Measurements from ENCODE around the gene SMIM28. TPM values are rescaled to one million over a fixed set of nuclear protein-coding genes. Genes with fewer than 3 reads are reported as not detected.

Gene SMIM28
- total and polyA plus RNA-seq, 2 donors (not counting 1 experiment from before 2014, with no cell fraction given) = not detected

GRCh38 chr6:138383776-138384175 is 6.1 kb downstream of the SMIM28 start:
- Histone ChIP-seq H3K4me1 (ENCODE audit: control insufficient read depth, extremely low read depth, insufficient read depth, low read length) (no peaks in the 10 kb centered on the region), H3K9ac (ENCODE audit: insufficient read depth, low read length) (no peak overlapping the region), H3K79me2 (ENCODE audit: control insufficient read depth, insufficient read depth, low read length) (no peaks in the 10 kb centered on the region), H3K27me3 (ENCODE audit: control insufficient read depth, insufficient read depth, low read length) (no peaks in the 10 kb centered on the region), H3K36me3 (ENCODE audit: control insufficient read depth, insufficient read depth, low read length) (no peaks in the 10 kb centered on the region), H3K4me2 (ENCODE audit: extremely low read depth, insufficient read depth, low read length) (no peak overlapping the region), H4K20me1 (ENCODE audit: control insufficient read depth, extremely low read depth, insufficient read depth, low read length) (no peaks in the 10 kb centered on the region), H2AFZ (ENCODE audit: low read length) (no peak overlapping the region), H3K9me3 (ENCODE audit: control insufficient read depth, insufficient read depth, low read depth, low read length) (no peaks in the 10 kb centered on the region), H3K4me3 (replicated peaks in 1 of 4; ENCODE audit: control extremely low read depth in 1 of 4, insufficient read depth in 1 of 4, low read depth in 3 of 4, low read length in 4 of 4) (no peak overlapping the region), H3K27ac (ENCODE audit: insufficient read depth, low read length) (no peak overlapping the region)
- TF ChIP-seq CTCF (conservative IDR thresholded peaks at IDR 0.05 in 1 of 2, IDR thresholded peaks at IDR 0.05 in 1 of 2; ENCODE audit: low read depth in 1 of 2, low read length in 2 of 2) (no peak), EZH2 (IDR thresholded peaks at IDR 0.05; ENCODE audit: low read length, missing control alignments) (no peak)
- DNase-seq (ENCODE audit: low read depth in 2 of 2) = no peak

- TF ChIP-seq EZH2 (IDR thresholded peaks at IDR 0.05; ENCODE audit: low read length, missing control alignments) = no peak
- TF ChIP-seq CTCF (conservative IDR thresholded peaks at IDR 0.05 in 1 of 2, IDR thresholded peaks at IDR 0.05 in 1 of 2; ENCODE audit: low read depth in 1 of 2, low read length in 2 of 2) = no peak
- no peaks in the 10 kb centered on the region for H3K79me2 ChIP-seq (ENCODE audit: control insufficient read depth, insufficient read depth, low read length)
- H4K20me1 ChIP-seq (ENCODE audit: control insufficient read depth, extremely low read depth, insufficient read depth, low read length) = no peaks in the 10 kb centered on the region
Measured at GRCh38 chr6:138386897-138387296, 9.2 kb downstream of the SMIM28 start.

GRCh38 chr6:138387577-138388368 is 10.1 kb downstream of the SMIM28 start:
- no peak overlapping the region for H3K4me3 ChIP-seq (replicated peaks in 1 of 4; ENCODE audit: control extremely low read depth in 1 of 4, insufficient read depth in 1 of 4, low read depth in 3 of 4, low read length in 4 of 4)
- H3K9ac ChIP-seq (ENCODE audit: insufficient read depth, low read length) = no peak overlapping the region
- no peaks in the 10 kb centered on the region for H3K27me3 ChIP-seq (ENCODE audit: control insufficient read depth, insufficient read depth, low read length)
- no peaks in the 10 kb centered on the region for H3K79me2 ChIP-seq (ENCODE audit: control insufficient read depth, insufficient read depth, low read length)
- H3K9me3 ChIP-seq (ENCODE audit: control insufficient read depth, insufficient read depth, low read depth, low read length) = no peaks in the 10 kb centered on the region
- no peak for TF ChIP-seq EZH2 (IDR thresholded peaks at IDR 0.05; ENCODE audit: low read length, missing control alignments)
- no peak for TF ChIP-seq CTCF (conservative IDR thresholded peaks at IDR 0.05 in 1 of 2, IDR thresholded peaks at IDR 0.05 in 1 of 2; ENCODE audit: low read depth in 1 of 2, low read length in 2 of 2)
- DNase-seq (ENCODE audit: low read depth in 2 of 2) = no peak
- H3K27ac ChIP-seq (ENCODE audit: insufficient read depth, low read length) = no peak overlapping the region
- no peak overlapping the region for H3K4me2 ChIP-seq (ENCODE audit: extremely low read depth, insufficient read depth, low read length)
- H3K4me1 ChIP-seq (ENCODE audit: control insufficient read depth, extremely low read depth, insufficient read depth, low read length) = no peaks in the 10 kb centered on the region
- H2AFZ ChIP-seq (ENCODE audit: low read length) = no peak overlapping the region
- no peaks in the 10 kb centered on the region for H3K36me3 ChIP-seq (ENCODE audit: control insufficient read depth, insufficient read depth, low read length)
- H4K20me1 ChIP-seq (ENCODE audit: control insufficient read depth, extremely low read depth, insufficient read depth, low read length) = no peaks in the 10 kb centered on the region

More at GRCh38 chr6:138386897-138387296, 9.2 kb downstream of the SMIM28 start:
- H3K4me2 ChIP-seq (ENCODE audit: extremely low read depth, insufficient read depth, low read length) = no peak overlapping the region
- H3K27ac ChIP-seq (ENCODE audit: insufficient read depth, low read length) = no peak overlapping the region
- no peaks in the 10 kb centered on the region for H3K9me3 ChIP-seq (ENCODE audit: control insufficient read depth, insufficient read depth, low read depth, low read length)
- no peak overlapping the region for H3K9ac ChIP-seq (ENCODE audit: insufficient read depth, low read length)
- no peaks in the 10 kb centered on the region for H3K36me3 ChIP-seq (ENCODE audit: control insufficient read depth, insufficient read depth, low read length)
- no peak for DNase-seq (ENCODE audit: low read depth in 2 of 2)
- no peak overlapping the region for H2AFZ ChIP-seq (ENCODE audit: low read length)
- H3K4me3 ChIP-seq (replicated peaks in 1 of 4; ENCODE audit: control extremely low read depth in 1 of 4, insufficient read depth in 1 of 4, low read depth in 3 of 4, low read length in 4 of 4) = no peak overlapping the region
- no peaks in the 10 kb centered on the region for H3K27me3 ChIP-seq (ENCODE audit: control insufficient read depth, insufficient read depth, low read length)
- no peaks in the 10 kb centered on the region for H3K4me1 ChIP-seq (ENCODE audit: control insufficient read depth, extremely low read depth, insufficient read depth, low read length)

Data from fibroblast of lung (primary cell).